Measurements from ENCODE around the gene LRBA.
A peak's percentile ranks its signal among the peaks of the same experiment; 100 is the strongest.

The LRBA gene

GRCh38 chr4:150363721-150364688 is 651.1 kb downstream of the LRBA start:
- DNase-seq (ENCODE audit: low spot score), result no peak

GRCh38 chr4:150358691-150359090 is 656.4 kb downstream of the LRBA start:
- DNase-seq (ENCODE audit: low spot score), result no peak

DNA sequence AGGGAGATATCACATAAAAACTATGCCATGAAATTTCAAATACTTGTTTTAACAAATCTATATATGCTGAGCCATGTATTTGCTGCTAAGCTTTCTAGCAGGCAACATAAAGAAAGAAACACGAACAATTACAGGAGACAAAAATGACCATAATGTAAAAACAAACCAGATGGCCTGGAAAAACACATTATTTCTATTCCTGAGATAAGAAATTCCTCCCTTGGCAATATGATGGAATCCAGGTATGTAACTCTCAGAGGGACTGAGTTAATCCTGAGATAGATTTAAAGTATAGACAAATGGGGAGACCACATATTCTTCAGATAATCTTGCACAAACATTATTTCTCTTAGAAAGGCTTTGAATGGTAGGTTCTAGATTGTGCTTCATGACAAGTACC is 657.3 kb downstream of the LRBA start:
- no peak for DNase-seq (ENCODE audit: low spot score)

- peak; percentile 6 for DNase-seq (ENCODE audit: low spot score)
Observed at GRCh38 chr4:150355858-150356455, 659.1 kb downstream of the LRBA start.

DNA sequence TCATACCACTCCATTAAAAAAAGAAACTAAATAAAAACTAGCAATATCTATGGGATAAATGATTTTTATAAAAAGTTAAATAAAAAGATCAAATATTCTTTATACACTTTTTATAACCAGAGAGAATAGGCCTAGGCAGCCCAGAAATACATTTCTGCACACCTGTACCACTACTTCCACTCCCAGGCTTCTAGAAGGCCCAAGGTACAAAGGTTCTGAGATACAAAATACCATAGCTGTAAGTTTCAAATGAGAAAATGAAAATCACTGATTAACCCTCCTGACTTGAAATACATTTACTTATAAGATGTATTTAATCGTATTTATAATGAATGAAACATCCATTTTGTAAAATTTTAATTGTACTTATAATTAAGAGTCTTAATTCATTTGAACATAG is 659.7 kb downstream of the LRBA start:
- no peak for DNase-seq (ENCODE audit: low spot score)

DNA sequence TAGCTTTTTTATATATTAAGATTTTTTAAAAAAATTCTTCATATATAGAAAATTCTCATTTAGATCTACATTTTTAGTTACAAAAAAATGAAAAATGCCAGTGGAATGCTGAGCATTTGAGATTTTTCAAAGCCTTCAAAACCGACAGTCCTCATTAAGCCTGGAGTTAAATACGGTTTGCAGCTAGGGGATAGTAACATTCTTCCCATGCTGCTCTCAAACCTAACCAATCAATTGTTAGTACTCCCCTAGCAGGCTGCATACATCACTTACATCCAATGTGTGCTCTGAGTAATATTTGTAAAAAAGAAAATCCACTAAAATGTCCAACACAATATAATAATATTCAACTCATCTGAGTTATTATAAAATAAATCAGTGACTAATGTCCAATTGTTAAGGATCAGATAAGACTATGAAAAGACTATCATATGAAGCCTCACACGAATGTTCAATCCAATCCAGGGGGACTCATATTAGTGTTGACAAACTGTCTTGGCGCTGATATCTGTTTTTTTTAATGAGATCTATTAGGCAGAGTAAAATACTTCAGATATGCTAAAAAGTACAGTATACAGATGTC is 660.8 kb downstream of the LRBA start:
- no peak for DNase-seq (ENCODE audit: low spot score)

DNA sequence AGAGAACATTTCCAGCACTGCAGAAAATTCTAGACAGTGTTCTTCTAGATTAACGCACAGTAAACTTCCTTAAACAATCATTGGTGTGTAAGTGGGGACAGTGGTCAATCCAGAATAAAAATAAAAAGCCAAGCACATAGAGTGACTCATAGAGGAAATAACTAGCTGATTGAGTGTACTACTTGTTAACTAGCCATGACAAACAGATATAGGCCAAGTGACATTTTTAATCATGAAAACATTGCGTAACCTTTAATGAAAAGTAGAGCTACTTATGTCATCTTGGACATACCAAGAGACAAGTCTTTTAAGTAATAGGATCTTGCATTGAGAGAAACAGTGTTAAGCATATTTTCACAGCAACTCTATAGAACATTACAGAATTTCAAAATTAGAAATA is 667.0 kb downstream of the LRBA start:
- no peak for DNase-seq (ENCODE audit: low spot score)

DNA sequence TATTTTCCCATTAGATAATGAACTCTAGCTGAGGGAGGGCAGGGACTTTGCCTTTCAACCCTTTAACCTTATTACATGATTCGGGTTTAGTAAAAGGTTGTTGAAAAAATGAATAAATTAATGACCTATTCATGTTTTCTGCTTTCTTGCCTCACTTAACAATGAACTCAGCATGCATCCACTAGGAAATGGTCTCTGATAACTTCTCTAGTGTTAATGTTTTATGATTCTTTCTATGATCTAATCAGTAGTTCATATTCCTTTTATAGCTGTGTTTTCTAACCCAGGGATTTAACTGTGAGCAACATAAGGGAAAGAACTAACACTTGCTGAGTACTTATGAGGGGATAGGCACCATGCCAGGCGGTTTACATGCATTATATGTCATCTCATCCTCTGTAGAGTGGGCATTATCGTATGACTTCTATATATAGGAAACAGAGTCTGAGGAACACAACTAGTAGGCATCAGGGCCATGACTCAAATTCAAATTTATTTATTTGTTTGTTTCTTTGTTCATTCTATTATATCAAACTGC is 669.8 kb downstream of the LRBA start:
- DNase-seq (ENCODE audit: low spot score), result no peak

GRCh38 chr4:150343796-150344195 is 671.3 kb downstream of the LRBA start:
- no peak for DNase-seq (ENCODE audit: low spot score)

- DNase-seq (ENCODE audit: low spot score), result no peak
Observed at GRCh38 chr4:150342945-150343344, 672.1 kb downstream of the LRBA start.

GRCh38 chr4:150337734-150338133 is 677.4 kb downstream of the LRBA start:
- no peak for DNase-seq (ENCODE audit: low spot score)

- no peak for DNase-seq (ENCODE audit: low spot score)
Observed at GRCh38 chr4:150336676-150337412, 678.2 kb downstream of the LRBA start.

DNA sequence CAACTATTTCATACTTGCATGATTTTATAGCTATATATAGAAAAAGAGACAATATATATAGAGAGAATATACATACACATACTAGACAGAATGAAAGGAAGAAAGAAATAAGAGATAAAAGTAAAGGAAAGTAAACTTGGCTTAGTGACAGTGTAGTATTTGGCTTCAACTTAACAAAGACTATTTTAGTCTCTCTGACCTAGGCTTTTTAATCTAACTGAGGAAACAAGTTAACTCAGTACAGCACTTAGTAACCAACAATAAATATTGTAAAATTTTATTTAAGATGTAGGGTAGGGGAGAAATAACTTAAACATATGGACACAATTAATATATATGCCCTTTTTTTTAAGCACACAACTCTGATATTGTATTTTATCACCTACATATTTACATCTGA is 682.1 kb downstream of the LRBA start:
- DNase-seq (ENCODE audit: low spot score), result no peak

- DNase-seq (ENCODE audit: low spot score), result no peak
Observed at GRCh38 chr4:150332086-150332485, 683.0 kb downstream of the LRBA start.

DNA sequence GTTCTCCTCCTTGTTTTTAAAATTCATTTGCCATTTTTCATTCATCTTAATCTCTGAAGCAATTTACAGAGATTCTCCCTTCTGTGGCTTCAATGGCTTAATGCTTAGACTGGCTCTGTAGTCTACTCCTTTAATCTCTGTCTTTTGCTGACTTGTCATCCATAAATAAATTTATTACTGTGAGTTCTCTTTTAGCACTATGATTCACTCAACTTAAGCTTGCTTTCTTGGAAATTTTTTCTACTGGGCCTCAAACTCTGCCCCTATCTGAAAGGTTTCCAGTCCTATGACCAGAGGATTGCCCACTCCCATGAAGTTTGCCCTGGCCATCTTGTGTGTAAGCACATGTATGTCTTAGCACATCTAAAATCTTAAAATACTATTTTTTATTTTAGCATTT is 685.7 kb downstream of the LRBA start:
- no peak for DNase-seq (ENCODE audit: low spot score)

- DNase-seq (ENCODE audit: low spot score), result no peak
Observed at GRCh38 chr4:150328496-150328895, 686.6 kb downstream of the LRBA start.

DNA sequence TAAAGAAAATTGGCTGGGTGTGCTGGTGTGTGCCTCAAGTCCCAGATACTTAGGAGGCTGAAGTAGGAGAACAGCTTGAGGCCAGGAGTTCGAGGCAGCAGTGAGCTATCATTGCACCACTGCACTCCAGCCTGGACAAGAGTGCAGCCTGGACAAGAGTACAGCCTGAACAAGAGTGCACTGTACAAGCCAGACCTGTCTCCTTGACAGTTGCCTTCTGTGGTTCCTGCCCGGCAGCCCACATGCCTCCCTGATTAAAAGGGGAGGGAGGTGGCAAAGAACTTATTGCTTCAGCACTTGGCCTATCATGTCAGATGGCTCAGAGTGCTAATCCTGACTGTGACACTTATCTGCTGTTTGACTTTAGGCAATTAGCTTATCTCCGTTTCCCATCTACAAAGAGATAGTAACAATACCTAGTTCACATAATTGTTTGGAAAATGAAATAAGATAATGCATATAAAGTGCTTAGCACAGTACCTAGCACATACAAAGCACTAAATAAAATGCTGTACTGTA is 687.8 kb downstream of the LRBA start:
- DNase-seq (ENCODE audit: low spot score), result no peak

- DNase-seq (ENCODE audit: low spot score), result no peak
Observed at GRCh38 chr4:150325872-150326271, 689.2 kb downstream of the LRBA start.

DNA sequence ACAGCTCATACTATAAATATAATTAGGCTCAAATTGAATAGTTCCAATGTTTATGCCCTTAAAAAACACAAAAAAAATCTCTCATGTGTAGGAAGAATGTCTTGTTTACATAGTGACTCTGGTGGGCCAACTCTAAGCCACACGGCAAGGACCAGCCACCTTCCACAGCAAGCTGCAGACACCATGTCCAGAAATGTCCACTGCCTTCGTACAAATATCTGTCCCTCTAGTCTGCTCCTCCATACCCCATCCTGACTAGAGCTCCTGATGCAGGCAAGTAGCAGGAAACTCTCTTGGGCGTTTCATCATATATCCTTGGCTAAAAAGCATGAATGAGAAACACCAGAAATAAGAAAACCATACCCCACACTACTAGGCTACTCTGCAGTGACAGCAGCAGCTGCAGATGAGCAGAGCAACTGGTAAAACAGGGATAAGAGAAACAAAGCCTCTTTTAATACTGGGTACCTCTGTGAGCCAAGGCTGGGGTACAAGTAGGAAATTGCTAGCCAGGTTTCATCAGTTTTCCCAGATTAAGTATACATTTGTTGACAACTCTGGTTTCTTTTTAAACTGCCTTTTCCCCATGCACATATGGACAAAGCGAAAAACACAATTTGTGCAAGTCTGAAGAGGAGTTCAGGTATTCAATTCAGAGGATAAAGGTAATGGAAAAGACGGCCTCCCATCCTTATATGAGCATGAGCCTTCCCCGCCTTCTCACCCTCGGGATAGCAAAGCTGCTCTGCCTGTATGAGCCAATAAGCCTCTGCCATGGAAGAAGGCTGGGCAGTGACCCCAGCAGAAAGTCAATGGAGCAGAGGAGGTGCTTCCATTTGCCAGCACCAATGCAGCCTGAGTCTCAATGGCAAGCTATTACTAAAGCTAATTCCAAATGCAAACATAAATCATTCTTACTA is 691.4 kb downstream of the LRBA start:
- DNase-seq (ENCODE audit: low spot score), result no peak

DNA sequence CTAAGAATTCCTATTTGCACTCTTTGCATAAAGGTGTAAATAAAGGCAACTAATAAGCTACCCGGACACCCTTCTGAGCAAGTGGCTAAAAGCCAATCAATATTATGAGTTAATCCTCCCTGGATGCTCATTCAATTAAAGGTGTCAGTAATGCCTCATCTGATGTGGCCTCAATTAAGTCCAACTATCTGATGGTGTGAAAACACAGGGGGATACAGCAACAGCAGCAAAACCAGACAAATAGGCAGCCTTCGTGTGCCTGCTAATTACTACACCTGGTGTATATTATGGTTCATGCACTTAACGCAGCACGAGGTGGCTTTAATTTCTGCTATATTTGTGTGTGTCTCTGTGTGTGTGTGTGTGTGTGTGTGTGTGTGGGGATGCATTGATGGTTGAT is 692.4 kb downstream of the LRBA start:
- no peak for DNase-seq (ENCODE audit: low spot score)

DNA sequence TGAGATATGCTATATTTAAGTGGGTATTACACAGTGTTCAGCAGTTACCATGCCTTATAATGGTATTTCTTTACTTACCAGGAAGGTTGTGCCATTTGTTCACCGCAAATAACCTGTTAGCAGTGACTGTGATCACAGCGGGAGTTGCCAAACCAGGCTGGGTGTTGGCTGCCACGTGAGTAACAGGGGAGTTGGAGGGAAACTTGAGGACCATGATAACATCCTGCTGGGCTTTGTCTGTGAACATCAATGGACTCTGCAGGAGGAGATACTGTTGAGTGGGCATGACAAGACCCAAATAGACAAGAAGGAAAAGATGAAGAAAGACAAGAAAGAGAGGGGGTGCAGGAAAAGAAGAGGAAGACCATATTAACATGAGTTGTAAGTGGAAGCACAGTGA is 694.0 kb downstream of the LRBA start:
- DNase-seq (ENCODE audit: low spot score), result no peak

Data from HuH-7 (cell line).